OCI-LY3 (cell line): ENCODE data around the gene QRICH2.

Experiments used
- CTCF ChIP-seq: fragments of 200-600, 300-600 bp; sonication (generic); IDR thresholded peaks from 2 replicates; pipeline ENCODE4 v1.5.1; 2014; ENCODE audit warnings: antibody characterized with exemption, low read length, low read depth
- EZH2phosphoT487 ChIP-seq: fragments of 200-600 bp; shearing (Covaris generic); IDR thresholded peaks from 2 replicates; pipeline ENCODE4 v1.6.1; 2018; ENCODE audit warnings: antibody characterized with exemption, mixed run types, low read depth

- TF ChIP-seq CTCF (no peak), EZH2phosphoT487 (no peak)
Measured at GRCh38 chr17:76266244-76266938, 41.7 kb downstream of the QRICH2 start.
